Stimulated activated naive CD8-positive, alpha-beta T cell treated with anti-CD3 and anti-CD28 coated beads, Interleukin-15, Interleukin-2, amounts not matched to agents 100 U/mL and 50 U/mL, for 24 hours (primary cell): Measurements from ENCODE around the gene ADM5.
A peak's percentile ranks its signal among the peaks of the same experiment; 100 is the strongest.

Source experiments
- ATAC-seq: fragments of 150-1000 bp; cut with Tn5 transposase; one replicate; pipeline ENCODE4 v1.10.0; 2021
- DNase-seq: peaks from one replicate; pipeline ENCODE4 v3.0.0; 2021

The ADM5 gene

GRCh38 chr19:49680421-49681351, 8.7 kb upstream of the ADM5 start:
- DNase-seq, result peak; percentile 99
- ATAC-seq, result peak; percentile 10

GRCh38 chr19:49681830-49682229, 7.6 kb upstream of the ADM5 start:
- ATAC-seq (no peak), DNase-seq (no peak)

GRCh38 chr19:49682274-49682673, 7.1 kb upstream of the ADM5 start:
- DNase-seq, result no peak
- no peak for ATAC-seq

- no peak for DNase-seq
- no peak for ATAC-seq
Observed at GRCh38 chr19:49683814-49684250, 5.6 kb upstream of the ADM5 start.

GRCh38 chr19:49684251-49684982, 5.0 kb upstream of the ADM5 start:
- ATAC-seq (no peak), DNase-seq (no peak)

GRCh38 chr19:49684983-49685553, 4.3 kb upstream of the ADM5 start:
- DNase-seq, result no peak
- no peak for ATAC-seq

GRCh38 chr19:49685845-49686332, 3.5 kb upstream of the ADM5 start:
- no peak for DNase-seq
- no peak for ATAC-seq

- DNase-seq (no peak), ATAC-seq (no peak)
Observed at GRCh38 chr19:49686503-49687088, 2.8 kb upstream of the ADM5 start.

- ATAC-seq, result no peak
Observed at GRCh38 chr19:49687150-49687549, 2.2 kb upstream of the ADM5 start.

GRCh38 chr19:49687566-49688316, 1.7 kb upstream of the ADM5 start:
- DNase-seq (no peak), ATAC-seq (no peak)

More at GRCh38 chr19:49687150-49687549, 2.2 kb upstream of the ADM5 start:
- no peak for DNase-seq

GRCh38 chr19:49688531-49689132, 762 bp upstream of the ADM5 start:
- ATAC-seq (no peak), DNase-seq (no peak)

- DNase-seq (no peak), ATAC-seq (peak; percentile 7)
Observed at GRCh38 chr19:49690079-49690655, 773 bp downstream of the ADM5 start.

- peak; percentile 70 for DNase-seq
- peak; percentile 41 for ATAC-seq
Observed at GRCh38 chr19:49690656-49691242, 1.4 kb downstream of the ADM5 start, which contains the start of gene CPT1C. CPT1C (plus strand) TSS chr19:49691116; CDS start chr19:49692253, 1,137 bp downstream.

GRCh38 chr19:49691243-49692146, 2.1 kb downstream of the ADM5 start:
- DNase-seq (peak; percentile 54), ATAC-seq (no peak)

- ATAC-seq, result no peak
- no peak for DNase-seq
Observed at GRCh38 chr19:49692147-49692506, 2.7 kb downstream of the ADM5 start.

GRCh38 chr19:49696115-49696514, 6.7 kb downstream of the ADM5 start:
- DNase-seq, result no peak
- ATAC-seq, result no peak

- DNase-seq (no peak), ATAC-seq (no peak)
Observed at GRCh38 chr19:49696865-49697264, 7.5 kb downstream of the ADM5 start.

- ATAC-seq, result no peak
- no peak for DNase-seq
Observed at GRCh38 chr19:49699364-49699763, 10.0 kb downstream of the ADM5 start.

GRCh38 chr19:49700563-49700962, 11.2 kb downstream of the ADM5 start:
- ATAC-seq (no peak), DNase-seq (no peak)
